NCI-H345 treated with DMSO at 0.1 percent for 48 hours (cell line): ENCODE data around the gene ABCA1.
"Not testable (repeated sequence)": the region's sequence is repeated elsewhere in the genome, so short reads cannot be mapped to it uniquely, and the experiment has no call there.

Source experiments
- DNase-seq: peaks from one replicate; lab custom pipeline; 2025; ENCODE audit not compliant: unreplicated experiment; lab: John Stamatoyannopoulos, UW

ABCA1 gene

GRCh38 chr9:104907278-104907951 lies 20.5 kb downstream of the ABCA1 start:
- DNase-seq = no peak

DNA sequence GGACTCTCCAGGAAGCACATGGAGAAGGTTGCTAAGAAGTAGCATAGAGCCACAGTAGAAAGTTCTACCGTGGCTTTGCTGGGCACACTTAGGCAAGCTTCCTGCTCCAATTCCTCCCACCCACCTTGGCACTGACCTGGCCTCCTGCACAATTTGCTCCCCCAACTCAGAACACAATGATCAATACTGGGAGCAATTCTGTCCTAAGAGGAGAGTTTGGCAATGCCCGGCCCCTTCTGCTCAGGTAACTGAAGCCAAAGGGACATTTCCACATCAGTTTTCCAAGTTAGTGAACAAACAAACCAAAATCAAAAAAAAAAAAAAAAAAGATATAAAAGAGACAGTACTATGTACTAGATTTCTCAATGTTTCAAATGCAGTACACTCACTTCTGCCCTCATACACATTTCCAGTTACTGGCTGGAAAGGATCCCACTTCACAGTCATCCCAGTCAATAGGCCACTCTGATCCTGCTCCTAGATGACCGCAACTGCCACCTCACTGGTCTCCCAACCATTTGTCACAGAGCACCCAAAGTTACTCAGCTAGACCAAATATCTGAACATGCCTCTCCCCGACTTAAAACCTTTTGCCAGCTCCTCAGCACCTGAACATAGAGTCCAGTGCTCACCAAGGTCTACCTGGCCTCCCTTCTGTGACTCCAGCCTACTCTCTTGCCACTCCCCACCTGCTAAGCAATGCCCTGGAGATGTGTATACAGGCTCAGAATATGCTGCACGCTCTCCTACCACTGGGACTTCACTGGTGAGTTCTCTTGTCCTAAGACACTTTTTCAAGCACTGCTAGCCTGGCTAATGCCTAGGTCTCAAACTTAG lies 21.3 kb downstream of the ABCA1 start:
- DNase-seq = no peak

GRCh38 chr9:104905931-104906330 lies 22.0 kb downstream of the ABCA1 start:
- no peak for DNase-seq

GRCh38 chr9:104905153-104905901 lies 22.6 kb downstream of the ABCA1 start:
- no peak for DNase-seq

- no peak for DNase-seq
Measured at GRCh38 chr9:104903609-104904008, 24.3 kb downstream of the ABCA1 start.

GRCh38 chr9:104900871-104901270 lies 27.1 kb downstream of the ABCA1 start:
- DNase-seq = no peak

DNA sequence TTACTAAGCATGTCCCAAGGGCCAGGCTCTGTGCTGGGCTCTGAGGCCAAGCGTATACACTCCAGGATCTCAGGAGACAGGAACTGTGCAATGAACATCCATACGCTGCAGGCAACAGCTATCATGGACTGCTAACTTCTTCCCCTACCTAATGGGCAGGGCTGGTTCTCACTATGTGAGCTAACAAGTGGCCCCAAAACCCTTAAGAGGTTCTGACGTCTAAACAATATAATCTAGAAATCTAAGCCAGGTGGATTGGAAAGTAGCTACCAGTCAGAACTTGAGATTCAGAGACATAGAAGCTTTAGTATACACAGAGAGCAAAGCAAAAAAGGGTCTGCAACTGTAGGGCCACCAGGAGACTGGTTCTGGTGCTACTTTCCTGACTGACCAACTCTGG lies 27.6 kb downstream of the ABCA1 start:
- no peak for DNase-seq

- no peak for DNase-seq
Measured at GRCh38 chr9:104899759-104900247, 28.2 kb downstream of the ABCA1 start.

DNA sequence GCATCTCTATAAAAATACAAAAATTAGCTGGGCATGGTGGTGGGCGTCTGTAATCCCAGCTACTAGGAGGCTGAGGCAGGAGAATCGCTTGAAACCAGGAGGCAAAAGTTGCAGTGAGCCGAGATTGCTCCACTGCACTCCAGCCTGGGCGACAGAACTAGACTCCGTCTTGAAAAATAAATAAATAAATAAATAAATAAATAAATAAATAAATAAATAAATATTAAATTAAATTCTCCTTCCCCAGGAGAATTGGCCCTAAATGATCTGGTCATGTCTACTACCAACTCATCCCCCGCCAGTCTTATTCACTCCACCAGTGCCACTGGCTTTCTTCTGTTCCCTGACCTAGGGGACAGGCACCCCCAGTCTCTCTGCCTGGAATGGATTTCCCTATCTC lies 29.6 kb downstream of the ABCA1 start:
- DNase-seq = not testable (repeated sequence)

GRCh38 chr9:104896131-104896530 lies 31.8 kb downstream of the ABCA1 start:
- DNase-seq = no peak

DNA sequence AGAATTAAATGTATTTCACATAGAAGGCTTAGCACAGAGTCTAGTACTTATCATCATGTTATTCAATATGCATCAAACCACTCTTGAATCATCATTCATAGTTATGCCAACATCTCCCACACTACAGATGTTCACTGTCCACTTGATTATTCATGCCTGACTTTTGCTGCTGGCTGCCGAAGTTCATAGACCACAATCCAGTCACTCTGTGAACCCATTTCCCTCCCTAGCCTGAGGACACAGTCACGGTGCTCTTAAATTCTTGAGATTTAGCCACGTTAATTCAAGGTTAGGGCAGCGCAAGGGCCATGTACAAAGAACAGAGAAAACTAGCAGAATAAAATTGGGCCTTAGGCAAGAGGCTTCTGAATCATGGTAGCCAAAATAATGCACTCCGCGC lies 32.4 kb downstream of the ABCA1 start:
- no peak for DNase-seq

DNA sequence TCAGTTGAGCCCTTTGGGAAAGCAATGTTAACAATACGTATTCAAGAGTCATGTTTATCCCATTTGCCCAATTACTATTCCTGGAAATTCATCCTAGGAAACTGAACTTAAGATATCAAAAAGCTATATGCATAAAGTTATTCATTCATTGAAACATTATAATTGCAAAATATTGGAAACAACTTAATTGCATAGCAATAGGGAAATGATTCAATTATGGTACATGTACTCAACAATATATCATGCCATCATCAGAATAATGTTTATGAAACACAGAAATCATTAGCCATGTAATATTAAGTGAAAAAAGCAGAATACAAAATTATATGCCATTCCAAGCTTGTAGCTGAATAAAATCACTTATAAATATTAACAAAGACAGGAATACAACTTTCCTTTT lies 35.3 kb downstream of the ABCA1 start:
- no peak for DNase-seq

DNA sequence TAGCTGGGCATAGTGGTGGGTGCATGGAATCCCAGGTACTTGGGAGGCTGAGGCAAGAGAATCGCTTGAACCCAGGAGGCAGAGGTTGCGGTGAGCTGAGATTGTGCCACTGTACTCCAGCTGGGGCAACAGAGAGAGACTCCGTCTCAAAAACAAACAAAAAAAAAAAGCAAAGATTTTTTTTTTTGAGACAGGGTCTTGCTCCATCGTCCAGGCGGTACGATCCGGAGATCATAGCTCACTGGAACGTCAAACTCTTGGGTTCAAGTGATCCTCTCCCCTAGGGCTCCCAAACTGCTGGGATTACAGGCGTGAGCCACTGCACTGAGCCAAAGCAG lies 37.6 kb downstream of the ABCA1 start:
- no peak for DNase-seq

DNA sequence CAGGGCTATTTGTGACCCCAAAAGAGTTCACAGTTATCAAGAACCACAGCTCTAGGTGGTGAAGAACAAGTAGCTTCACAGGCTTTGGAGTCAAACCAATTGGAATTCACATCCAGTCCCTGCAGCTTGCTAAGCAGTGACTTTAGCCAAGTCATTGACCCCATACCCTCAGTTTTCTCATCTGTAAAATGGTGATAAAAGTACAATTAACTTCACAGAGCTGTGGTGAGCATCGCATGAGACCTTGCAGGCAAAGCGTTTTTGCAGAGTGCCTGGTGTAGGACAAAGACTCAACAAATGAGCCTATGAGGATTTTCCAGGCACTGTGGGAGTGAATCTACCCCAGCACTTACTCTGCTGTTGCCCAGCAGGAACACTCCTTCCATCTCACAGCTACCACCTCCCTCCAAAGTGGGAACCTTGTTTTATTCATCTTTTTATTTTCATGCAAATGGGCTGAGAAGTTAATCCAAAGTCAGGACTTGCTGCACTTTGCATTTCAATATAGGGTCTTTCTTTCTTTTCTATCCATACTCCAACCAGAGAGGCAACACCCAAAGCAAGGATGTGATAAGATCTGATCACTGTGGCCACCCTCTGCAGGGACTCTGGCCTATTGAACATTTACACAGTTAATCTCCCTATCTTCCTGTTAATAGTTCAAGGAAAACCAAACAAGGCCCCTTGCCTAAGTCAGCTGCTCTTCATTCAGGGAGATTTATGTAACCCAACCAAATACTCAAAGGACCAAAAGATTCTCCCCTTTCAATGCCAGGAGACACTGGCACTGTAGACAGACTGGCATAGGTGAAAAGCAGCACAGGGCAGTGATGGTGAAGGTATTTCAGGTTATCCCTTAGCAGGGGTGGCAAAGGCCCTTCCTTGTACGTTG lies 41.9 kb downstream of the ABCA1 start:
- DNase-seq = no peak

GRCh38 chr9:104883169-104883568 lies 44.8 kb downstream of the ABCA1 start:
- DNase-seq = no peak

DNA sequence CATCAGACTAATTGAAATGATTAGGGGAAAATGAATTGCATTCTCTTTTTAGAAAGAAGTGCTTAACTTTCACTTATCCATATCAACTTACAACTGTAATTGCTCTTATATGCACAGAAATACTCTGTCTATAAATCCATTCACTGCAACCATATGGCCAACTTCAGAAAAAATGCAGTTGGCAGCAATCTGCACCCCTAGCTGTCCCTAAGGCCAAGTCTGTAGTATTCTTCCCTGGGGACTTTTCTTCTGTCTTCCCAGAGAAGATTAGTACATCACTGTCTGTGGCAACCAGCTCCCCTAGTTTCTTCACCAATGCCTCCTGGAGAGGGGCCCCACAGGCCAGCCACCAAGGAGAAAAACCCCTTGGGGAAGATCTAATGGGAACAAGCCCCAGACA lies 45.4 kb downstream of the ABCA1 start:
- no peak for DNase-seq

- no peak for DNase-seq
Measured at GRCh38 chr9:104882086-104882485, 45.9 kb downstream of the ABCA1 start.

GRCh38 chr9:104879555-104880309 lies 48.2 kb downstream of the ABCA1 start:
- no peak for DNase-seq

DNA sequence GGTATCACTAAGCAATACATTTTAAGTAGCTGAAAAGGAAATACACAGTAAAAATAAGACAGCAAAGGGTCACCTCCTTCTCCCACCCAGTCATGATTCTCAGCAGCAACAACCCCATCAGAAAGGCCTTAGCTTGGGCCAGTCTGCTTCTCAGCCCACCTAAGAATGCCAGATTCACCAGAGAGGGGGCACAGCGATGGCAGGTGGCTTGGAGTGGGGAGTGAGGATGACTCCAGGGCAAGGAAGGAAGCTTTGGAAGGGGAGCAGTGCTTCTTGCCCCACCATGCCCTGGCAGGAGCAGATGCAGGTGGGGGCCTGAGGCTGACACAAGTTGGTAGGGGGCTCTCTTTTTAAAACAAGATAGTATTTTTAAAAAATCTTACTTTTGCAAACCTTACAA lies 51.4 kb downstream of the ABCA1 start:
- no peak for DNase-seq

DNA sequence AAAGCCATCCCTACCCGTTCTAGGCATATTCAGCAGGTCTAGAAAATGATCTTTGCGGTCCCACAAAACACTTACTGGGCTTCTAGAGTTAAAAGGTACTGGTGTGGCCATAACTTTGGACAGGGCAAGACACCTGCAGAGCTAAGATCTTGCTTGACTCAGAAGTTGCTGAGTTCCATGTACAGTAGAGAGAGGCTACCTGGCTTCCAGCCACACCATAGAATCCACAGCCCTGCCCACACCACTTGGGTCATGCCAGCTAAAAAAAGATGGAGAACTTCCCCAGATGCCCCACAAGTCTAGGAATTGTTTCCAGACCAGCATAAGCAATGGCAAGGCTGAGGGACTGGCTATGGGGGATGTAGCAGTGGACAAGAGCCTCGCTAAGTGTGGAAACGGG lies 52.1 kb downstream of the ABCA1 start:
- DNase-seq = no peak
